Activated T-helper 1 cell treated with anti-CD3 and anti-CD28 coated beads, Interleukin-12 subunit alpha, Interleukin-12 subunit beta, Interleukin-2, Interleukin-4 antibody, amounts not matched to agents 30 ng/mL and 10 ng/mL and 1 ng/mL, durations not matched to agents 14 hours and 24 hours and 36 hours (primary cell): ENCODE measurements around the gene EXOSC7. TPM values are rescaled to one million over a fixed set of nuclear protein-coding genes. Genes with fewer than 3 reads are reported as not detected.

Experiments
- DNase-seq: peaks from one replicate; pipeline ENCODE4 v3.0.0; 2021; ENCODE audit warnings: low spot score
- H3K27ac Mint-ChIP-seq: one replicate; pipeline ENCODE4 v1.8.0; 2021; ENCODE audit warnings: mild to moderate bottlenecking, mixed read lengths
- H3K27me3 Mint-ChIP-seq: one replicate; pipeline ENCODE4 v1.8.0; 2022; ENCODE audit warnings: mild to moderate bottlenecking, moderate library complexity, mixed read lengths; ENCODE audit not compliant: insufficient read depth
- H3K36me3 Mint-ChIP-seq: one replicate; pipeline ENCODE4 v1.8.0; 2021; ENCODE audit warnings: low read depth, mixed read lengths
- H3K4me1 Mint-ChIP-seq: one replicate; pipeline ENCODE4 v1.8.0; 2021; ENCODE audit warnings: low read depth, mixed read lengths
- H3K4me3 Mint-ChIP-seq: one replicate; pipeline ENCODE4 v1.8.0; 2021; ENCODE audit warnings: mild to moderate bottlenecking, moderate library complexity, mixed read lengths
- H3K9me3 Mint-ChIP-seq: one replicate; pipeline ENCODE4 v1.8.0; 2021; ENCODE audit warnings: mixed read lengths
- intact Hi-C: fragments of 100-400 bp; cut with micrococcal nuclease; formaldehyde crosslinking; loops from one replicate; pipeline ENCODE4 v1.15.1; 2024
- total RNA-seq: library from RNA; stranded (reverse); gene quantifications from 2 replicates; pipeline ENCODE4 v1.2.3, GENCODE V29; 2022

EXOSC7 gene
- total RNA-seq, 1 donor from 2014 or later, result 94.4 TPM

DNA sequence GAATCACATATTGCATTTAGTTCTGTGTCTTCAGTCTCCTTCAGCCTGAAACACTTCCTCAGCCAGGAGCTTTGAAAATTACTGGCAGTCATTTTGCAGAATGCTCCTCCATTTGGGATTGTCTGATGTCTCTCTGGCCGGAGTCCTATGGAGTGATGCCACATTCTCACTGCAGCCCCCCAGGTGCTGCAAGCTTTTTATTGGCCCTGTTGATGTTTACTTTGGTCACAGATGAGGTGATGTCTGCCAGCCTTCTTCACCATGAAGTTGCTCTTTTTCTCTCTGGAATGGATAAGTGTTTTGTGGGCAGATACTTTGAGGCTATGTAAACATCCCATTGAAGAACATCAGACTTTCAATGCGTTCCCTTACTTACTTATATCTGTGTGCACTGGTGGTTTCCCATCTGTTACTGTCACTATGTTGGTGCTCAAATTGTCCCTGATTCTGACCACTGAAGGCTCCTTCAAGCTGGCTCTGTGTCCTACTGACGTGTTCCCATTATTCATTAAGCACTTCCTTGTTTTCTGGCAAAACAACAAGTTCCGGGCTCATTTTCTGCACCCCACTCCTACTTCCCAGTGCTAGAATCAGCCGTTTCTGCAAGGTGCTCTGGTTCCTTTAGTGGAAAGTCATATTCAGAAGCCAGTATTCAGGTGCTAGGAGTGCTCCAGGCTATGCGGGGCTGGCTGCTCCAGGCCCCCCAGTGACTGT is 48.7 kb downstream of the EXOSC7 start:
- Mint-ChIP-seq H3K9me3 (no peaks in the 10 kb centered on the region), H3K27me3 (peaks cover 5% of the 10 kb centered on the region), H3K4me3 (no peak overlapping the region), H3K27ac (no peak overlapping the region), H3K4me1 (peaks cover 12% of the 10 kb centered on the region), H3K36me3 (peaks cover 4% of the 10 kb centered on the region)
- intact Hi-C loops, result no loop called here
- DNase-seq, result no peak

DNA sequence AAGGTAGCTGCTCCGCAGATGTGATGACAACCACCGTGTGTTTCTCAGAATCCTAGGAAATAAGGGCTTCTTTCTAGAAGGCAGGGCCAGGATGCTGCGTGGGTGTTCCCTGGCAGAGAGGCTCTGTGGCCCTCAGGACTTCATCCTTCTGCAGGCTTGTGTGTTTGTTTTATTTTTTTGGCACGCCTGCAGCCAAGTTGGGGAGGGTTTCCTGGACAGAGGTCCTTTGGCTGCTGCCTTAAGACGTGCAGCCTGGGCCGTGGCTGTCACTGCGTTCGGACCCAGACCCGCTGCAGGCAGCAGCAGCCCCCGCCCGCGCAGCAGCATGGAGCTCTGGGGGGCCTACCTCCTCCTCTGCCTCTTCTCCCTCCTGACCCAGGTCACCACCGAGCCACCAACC is 50.0 kb downstream of the EXOSC7 start, which contains the start of gene CLEC3B:
CLEC3B (plus strand) TSS at position 266 of the 400 bp plus-strand sequence; CDS start at position 326, 60 bp downstream.
- no peaks in the 10 kb centered on the region for H3K9me3 Mint-ChIP-seq
- no peaks in the 10 kb centered on the region for H3K36me3 Mint-ChIP-seq
- no peak within 1 kb of the TSS for H3K27ac Mint-ChIP-seq
- intact Hi-C loops, result no loop called here
- no peak within 1 kb of the TSS for H3K4me3 Mint-ChIP-seq
- peaks cover 2% of the 10 kb centered on the region for H3K4me1 Mint-ChIP-seq
- peaks cover 7% of the 10 kb centered on the region for H3K27me3 Mint-ChIP-seq
- no peak for DNase-seq

DNA sequence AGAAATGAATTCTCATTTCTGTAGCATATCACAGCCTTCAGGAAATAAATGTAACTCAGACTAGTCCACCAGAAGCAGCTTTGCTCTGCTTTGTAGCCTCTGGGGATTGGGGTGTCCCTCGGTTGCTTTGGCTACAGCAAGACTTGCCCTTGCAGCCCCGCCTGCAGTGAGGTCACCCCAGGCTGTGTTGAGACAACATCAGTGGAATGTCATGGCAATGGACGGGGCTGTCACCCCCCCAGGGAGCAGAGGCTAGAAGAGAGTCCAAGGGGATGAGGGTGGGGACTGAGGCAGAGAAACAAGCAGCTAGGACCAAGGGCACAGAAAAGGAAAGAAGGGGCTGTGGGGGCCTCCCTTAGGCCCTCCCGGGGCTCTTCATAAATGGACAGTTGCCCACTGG is 50.9 kb downstream of the EXOSC7 start:
- no peak overlapping the region for H3K27ac Mint-ChIP-seq
- peaks cover 7% of the 10 kb centered on the region for H3K27me3 Mint-ChIP-seq
- no peak overlapping the region for H3K4me3 Mint-ChIP-seq
- H3K4me1 Mint-ChIP-seq, result no peaks in the 10 kb centered on the region
- intact Hi-C loops, result no loop called here
- no peaks in the 10 kb centered on the region for H3K9me3 Mint-ChIP-seq
- H3K36me3 Mint-ChIP-seq, result no peaks in the 10 kb centered on the region
- no peak for DNase-seq

DNA sequence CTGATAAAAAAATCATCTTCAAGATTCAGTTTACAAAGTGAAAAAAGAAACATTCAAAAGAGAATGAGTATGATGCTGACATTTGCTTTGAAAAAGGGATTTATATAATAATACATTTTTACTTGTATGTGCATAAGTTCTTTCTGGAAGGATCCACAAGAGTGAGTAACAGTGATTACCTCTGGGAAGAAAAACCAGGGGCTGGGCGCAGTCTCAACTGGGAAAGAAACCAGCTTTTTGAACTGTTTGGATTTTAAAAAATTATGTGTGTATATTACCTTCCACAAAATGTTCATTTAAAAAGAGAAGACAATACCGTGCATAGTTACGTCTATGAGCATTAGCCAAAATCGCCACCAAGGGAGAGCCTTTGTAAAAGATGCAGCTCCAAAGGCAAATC is 51.4 kb downstream of the EXOSC7 start:
- H3K9me3 Mint-ChIP-seq, result no peaks in the 10 kb centered on the region
- intact Hi-C loops, result no loop called here
- H3K4me1 Mint-ChIP-seq, result no peaks in the 10 kb centered on the region
- no peak for DNase-seq
- no peaks in the 10 kb centered on the region for H3K36me3 Mint-ChIP-seq
- no peak overlapping the region for H3K27ac Mint-ChIP-seq
- peaks cover 7% of the 10 kb centered on the region for H3K27me3 Mint-ChIP-seq
- no peak overlapping the region for H3K4me3 Mint-ChIP-seq

DNA sequence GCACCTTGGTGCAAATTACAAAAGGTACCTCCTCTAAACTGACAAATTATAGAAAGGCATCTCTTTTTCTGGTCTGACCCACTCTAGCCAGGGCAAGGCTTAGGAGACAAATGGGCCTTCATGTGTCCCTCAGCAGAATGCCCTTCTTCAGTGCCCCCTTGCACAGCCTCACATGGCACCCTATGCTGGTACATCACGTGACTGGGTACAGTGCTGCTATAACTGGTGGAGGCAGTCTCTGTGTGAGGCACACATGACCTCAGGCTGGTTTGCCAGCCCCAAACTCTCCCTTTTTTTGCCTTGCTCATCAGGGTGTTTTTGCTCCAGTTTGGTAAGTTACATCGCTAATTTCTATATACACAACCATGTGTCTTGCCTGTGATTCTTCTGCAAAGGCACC is 53.2 kb downstream of the EXOSC7 start:
- Mint-ChIP-seq H3K27me3 (peaks cover 12% of the 10 kb centered on the region), H3K27ac (no peak overlapping the region), H3K36me3 (no peaks in the 10 kb centered on the region), H3K9me3 (no peaks in the 10 kb centered on the region), H3K4me3 (no peak overlapping the region), H3K4me1 (peaks cover 4% of the 10 kb centered on the region)
- DNase-seq, result no peak
- intact Hi-C loops, result no loop called here

DNA sequence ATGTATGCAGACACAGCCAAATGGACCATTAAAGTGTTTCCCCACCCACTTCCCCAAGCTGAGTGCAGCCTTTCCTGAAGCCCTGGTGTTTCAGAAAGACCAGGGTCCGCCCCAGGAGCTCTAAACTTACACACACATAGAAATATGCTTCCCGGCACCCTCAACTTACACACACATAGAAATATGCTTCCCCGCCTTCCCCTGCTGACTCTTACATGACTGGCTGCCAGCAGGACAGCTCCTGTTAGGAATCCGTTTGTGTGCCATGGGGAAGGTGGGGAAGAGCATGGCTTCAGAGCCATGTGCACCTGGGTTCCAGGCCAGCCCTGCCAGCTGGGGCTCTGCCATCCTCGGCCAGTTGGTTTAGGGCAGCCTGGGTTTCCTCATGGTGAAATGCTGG is 53.6 kb downstream of the EXOSC7 start:
- no peak for DNase-seq
- intact Hi-C loops, result no loop called here
- H3K27ac Mint-ChIP-seq, result no peak overlapping the region
- H3K36me3 Mint-ChIP-seq, result no peaks in the 10 kb centered on the region
- H3K27me3 Mint-ChIP-seq, result peaks cover 11% of the 10 kb centered on the region
- peaks cover 8% of the 10 kb centered on the region for H3K4me1 Mint-ChIP-seq
- no peaks in the 10 kb centered on the region for H3K9me3 Mint-ChIP-seq
- no peak overlapping the region for H3K4me3 Mint-ChIP-seq

GRCh38 chr3:45031531-45031930 is 55.5 kb downstream of the EXOSC7 start:
- peaks cover 15% of the 10 kb centered on the region for H3K27me3 Mint-ChIP-seq
- intact Hi-C loops, result no loop called here
- H3K36me3 Mint-ChIP-seq, result no peaks in the 10 kb centered on the region

DNA sequence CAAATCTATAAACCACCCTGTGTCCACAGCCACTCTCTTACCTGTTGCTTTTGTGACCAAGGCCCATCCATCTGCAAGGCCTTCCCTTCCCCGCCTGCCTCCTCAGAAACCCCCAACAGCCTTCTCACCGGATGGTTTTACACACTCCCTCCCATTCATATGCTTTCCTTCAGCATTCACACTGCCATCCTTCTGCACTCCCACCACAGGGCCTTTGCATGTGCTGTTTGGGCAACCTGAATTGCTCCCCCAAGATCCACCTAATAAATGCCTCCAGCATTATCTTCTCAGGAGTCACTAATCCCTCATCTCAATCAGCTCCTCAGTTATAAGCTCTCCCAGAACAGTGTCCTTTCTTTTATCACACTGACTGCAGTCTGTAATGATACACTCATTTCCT is 56.1 kb downstream of the EXOSC7 start:
- H3K27ac Mint-ChIP-seq, result no peak overlapping the region
- H3K9me3 Mint-ChIP-seq, result no peaks in the 10 kb centered on the region
- H3K36me3 Mint-ChIP-seq, result no peaks in the 10 kb centered on the region
- H3K27me3 Mint-ChIP-seq, result peaks cover 19% of the 10 kb centered on the region
- no peak overlapping the region for H3K4me3 Mint-ChIP-seq
- intact Hi-C loops, result no loop called here
- peaks cover 18% of the 10 kb centered on the region for H3K4me1 Mint-ChIP-seq
- no peak for DNase-seq

More at GRCh38 chr3:45031531-45031930, 55.5 kb downstream of the EXOSC7 start:
- Mint-ChIP-seq H3K4me3 (no peak overlapping the region), H3K4me1 (peaks cover 18% of the 10 kb centered on the region), H3K9me3 (no peaks in the 10 kb centered on the region), H3K27ac (no peak overlapping the region)
- DNase-seq, result no peak

DNA sequence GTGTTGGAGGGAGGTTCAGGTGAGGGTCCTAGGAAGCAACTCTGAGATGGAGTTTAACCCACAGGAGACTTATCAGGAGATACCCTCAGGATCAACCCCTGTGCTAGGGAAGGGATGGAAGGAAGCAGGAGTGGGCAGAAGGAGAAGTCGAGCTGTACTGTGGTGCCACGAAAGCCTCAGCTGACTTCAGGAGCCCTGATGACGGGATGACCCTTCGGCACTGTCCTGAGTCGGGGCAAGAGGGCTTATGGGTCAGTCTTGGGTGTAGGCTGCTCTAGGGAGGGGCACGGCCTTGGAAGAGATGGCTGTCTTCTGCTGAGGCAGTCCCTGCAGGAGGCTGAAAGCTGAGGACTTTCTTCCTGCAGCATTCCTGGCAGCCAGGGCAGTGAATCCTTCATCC is 57.7 kb downstream of the EXOSC7 start:
- peaks cover 18% of the 10 kb centered on the region for H3K4me1 Mint-ChIP-seq
- intact Hi-C loops, result no loop called here
- peaks cover 25% of the 10 kb centered on the region for H3K27me3 Mint-ChIP-seq
- no peak overlapping the region for H3K4me3 Mint-ChIP-seq
- H3K9me3 Mint-ChIP-seq, result no peaks in the 10 kb centered on the region
- no peaks in the 10 kb centered on the region for H3K36me3 Mint-ChIP-seq
- no peak for DNase-seq
- no peak overlapping the region for H3K27ac Mint-ChIP-seq

GRCh38 chr3:45034612-45035252 is 58.7 kb downstream of the EXOSC7 start:
- intact Hi-C loops, result loop anchor here (5.0 kb wide), 1 partner anchor 883 kb away; no protein-coding TSS in a partner anchor

DNA sequence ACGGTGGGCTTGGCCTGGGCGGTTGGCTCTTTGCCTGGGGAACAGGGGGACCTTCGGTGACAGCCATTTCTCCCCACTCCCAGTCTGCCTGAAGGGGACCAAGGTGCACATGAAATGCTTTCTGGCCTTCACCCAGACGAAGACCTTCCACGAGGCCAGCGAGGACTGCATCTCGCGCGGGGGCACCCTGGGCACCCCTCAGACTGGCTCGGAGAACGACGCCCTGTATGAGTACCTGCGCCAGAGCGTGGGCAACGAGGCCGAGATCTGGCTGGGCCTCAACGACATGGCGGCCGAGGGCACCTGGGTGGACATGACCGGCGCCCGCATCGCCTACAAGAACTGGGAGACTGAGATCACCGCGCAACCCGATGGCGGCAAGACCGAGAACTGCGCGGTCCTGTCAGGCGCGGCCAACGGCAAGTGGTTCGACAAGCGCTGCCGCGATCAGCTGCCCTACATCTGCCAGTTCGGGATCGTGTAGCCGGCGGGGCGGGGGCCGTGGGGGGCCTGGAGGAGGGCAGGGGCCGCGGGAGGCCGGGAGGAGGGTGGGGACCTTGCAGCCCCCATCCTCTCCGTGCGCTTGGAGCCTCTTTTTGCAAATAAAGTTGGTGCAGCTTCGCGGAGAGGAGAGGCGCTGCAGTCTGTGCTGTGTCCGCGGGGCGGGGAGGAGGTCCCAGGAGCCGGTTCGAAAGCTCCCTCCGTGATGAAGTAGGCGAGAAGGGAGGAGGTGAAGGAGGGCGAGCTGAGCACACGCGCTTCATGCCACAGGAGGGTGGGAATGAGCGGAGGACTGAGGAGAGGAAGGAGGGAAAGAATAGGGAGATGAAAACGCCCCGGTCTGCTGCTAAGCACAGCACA is 59.6 kb downstream of the EXOSC7 start:
- Mint-ChIP-seq H3K27me3 (peaks cover 26% of the 10 kb centered on the region), H3K27ac (peak overlapping the region; percentile 38), H3K36me3 (no peaks in the 10 kb centered on the region), H3K4me3 (peak overlapping the region; percentile 51), H3K4me1 (peaks cover 22% of the 10 kb centered on the region), H3K9me3 (no peaks in the 10 kb centered on the region)
- intact Hi-C loops, result loop anchor here (2.0 to 5.0 kb wide), 3 partner anchors 59 to 882 kb away; partner anchors contain the start of genes EXOSC7 and ZDHHC3
- DNase-seq, result no peak

More at GRCh38 chr3:45034612-45035252, 58.7 kb downstream of the EXOSC7 start:
- Mint-ChIP-seq H3K36me3 (no peaks in the 10 kb centered on the region), H3K9me3 (no peaks in the 10 kb centered on the region), H3K4me3 (no peak overlapping the region), H3K4me1 (peaks cover 18% of the 10 kb centered on the region), H3K27me3 (peaks cover 27% of the 10 kb centered on the region), H3K27ac (peak overlapping the region; percentile 8)
- DNase-seq, result peak; percentile 13

DNA sequence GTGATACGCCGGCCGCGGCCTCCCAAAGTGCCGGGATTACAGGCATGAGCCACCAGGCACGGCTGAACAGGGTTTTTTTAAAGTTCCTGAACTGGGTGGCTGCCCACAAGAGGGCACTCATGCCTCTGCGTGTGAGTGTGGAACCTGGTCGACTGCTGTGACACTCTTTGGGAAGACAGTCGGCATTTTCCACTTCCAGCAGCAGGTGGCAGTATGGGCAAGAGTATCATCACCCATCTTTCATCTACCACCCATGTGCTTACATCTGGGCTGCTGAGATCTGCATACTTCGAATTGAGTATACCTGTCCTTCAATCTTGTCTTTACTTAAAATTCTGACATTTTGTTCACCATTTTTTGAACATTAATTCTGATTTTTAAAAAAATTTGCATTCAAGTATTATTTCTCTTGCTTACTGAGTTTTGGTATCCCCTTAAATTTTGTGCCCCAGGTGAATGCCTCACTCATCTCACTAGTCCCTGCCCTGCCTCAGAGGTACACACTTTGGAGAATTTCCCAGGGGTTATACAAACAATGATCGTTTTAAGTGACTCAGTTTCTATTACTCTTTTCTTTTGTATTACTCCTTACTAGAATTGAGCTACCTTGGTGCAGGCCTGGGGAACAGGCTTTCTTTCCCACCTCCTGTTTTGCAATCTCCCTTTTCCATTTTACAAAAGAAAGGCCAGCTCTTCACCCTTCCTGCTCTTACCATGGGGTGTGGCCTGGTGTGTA is 61.8 kb downstream of the EXOSC7 start:
- DNase-seq, result peak; percentile 84
- no peak overlapping the region for H3K27ac Mint-ChIP-seq
- H3K4me1 Mint-ChIP-seq, result peaks cover 42% of the 10 kb centered on the region
- no peak overlapping the region for H3K4me3 Mint-ChIP-seq
- intact Hi-C loops, result loop anchor here (1.0 to 5.0 kb wide), 8 partner anchors 61 to 879 kb away; partner anchors contain the start of genes EXOSC7, LARS2, LIMD1 and ZDHHC3
- H3K36me3 Mint-ChIP-seq, result no peaks in the 10 kb centered on the region
- no peaks in the 10 kb centered on the region for H3K9me3 Mint-ChIP-seq
- peaks cover 30% of the 10 kb centered on the region for H3K27me3 Mint-ChIP-seq
